C1 segment of cervical spinal cord (tissue), 14 donors: Measurements from ENCODE around the gene SEC14L5.
"Not testable (repeated sequence)": the region's sequence is repeated elsewhere in the genome, so short reads cannot be mapped to it uniquely, and the experiment has no call there.

ENCODE experiments used
- DNase-seq, 14 donors: peaks; one replicate each; lab custom pipeline; 2025; lab: John Stamatoyannopoulos, UW

Gene SEC14L5

GRCh38 chr16:4949986-4950385 lies 8.1 kb upstream of the SEC14L5 start:
- no peak for DNase-seq

GRCh38 chr16:4951583-4951982 lies 6.5 kb upstream of the SEC14L5 start:
- DNase-seq: not testable (repeated sequence)

- DNase-seq: no peak
These were observed 3.4 kb upstream of the SEC14L5 start for GRCh38 chr16:4954714-4955113.

GRCh38 chr16:4957420-4957719 lies 760 bp upstream of the SEC14L5 start:
- DNase-seq: no peak

DNA sequence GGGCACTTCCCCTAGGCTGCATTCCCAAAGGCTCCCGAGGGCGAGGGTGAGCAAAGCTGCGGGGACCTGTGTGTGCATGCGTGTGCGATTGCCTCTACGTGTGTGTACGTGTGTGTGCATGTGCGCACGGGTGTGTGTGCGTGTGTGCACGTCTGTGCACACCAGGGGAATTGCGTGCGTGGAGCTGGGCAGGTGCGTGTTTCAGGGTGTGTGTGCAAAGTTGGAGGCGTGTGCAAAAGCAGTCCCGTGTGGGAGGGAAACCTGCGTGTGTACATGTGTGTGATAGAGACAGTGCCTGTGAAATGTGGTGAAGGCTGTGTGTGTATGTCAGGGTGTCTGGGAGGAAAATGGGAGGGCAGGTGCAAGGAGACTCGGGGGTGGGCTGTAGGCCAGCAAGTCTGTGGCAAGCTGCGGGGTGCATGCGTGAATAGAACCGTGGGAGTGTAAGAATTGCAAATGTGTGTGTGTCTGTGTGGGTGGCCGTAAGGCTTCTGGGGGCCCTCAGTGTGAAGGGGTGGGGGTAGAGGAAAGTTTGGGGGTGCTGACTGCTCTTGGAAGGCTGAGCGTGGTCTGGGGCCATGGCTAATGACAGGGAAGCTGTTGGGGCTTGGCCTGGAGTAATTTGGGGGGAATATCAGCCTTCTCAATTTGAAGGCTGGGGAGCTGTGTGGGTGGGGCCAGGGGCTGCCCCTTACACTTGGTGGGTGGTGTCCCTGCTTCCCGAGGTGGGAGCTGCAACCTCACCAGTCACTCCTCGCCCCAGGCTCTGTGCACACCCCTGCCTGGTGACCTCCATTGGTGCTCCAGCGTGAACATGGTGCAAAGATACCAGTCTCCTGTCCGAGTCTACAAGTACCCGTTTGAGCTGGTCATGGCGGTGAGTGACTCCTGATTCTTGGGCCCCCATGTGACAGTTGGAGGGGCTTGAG lies 644 bp downstream of the SEC14L5 start:
- peak in 1 of 14 donors; percentile 25 for DNase-seq

GRCh38 chr16:4960579-4960978 lies 2.4 kb downstream of the SEC14L5 start:
- DNase-seq: no peak

- peak in 8 of 14 donors; percentile 27 to 68 (median 46) for DNase-seq
These were observed 4.6 kb downstream of the SEC14L5 start for GRCh38 chr16:4962716-4963115.

DNA sequence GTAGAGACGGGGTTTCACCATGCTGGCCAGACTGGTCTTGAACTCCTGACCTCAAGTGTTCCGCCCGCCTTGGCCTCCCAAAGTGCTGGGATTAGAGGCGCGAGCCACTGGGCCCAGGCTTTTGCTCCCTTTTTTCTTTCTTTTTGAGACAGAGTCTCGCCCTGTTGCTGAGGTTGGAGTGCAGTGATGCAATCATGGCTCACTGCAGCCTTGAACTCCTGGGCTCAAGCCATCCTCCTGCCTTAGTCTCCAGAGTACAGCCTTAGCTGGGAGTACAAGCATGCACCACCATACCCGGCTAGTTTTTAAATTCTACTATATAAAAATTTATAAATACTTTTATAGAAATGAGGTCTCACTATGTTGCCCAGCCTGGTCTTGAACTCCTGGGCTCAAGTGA lies 5.4 kb downstream of the SEC14L5 start:
- not testable (repeated sequence) for DNase-seq

DNA sequence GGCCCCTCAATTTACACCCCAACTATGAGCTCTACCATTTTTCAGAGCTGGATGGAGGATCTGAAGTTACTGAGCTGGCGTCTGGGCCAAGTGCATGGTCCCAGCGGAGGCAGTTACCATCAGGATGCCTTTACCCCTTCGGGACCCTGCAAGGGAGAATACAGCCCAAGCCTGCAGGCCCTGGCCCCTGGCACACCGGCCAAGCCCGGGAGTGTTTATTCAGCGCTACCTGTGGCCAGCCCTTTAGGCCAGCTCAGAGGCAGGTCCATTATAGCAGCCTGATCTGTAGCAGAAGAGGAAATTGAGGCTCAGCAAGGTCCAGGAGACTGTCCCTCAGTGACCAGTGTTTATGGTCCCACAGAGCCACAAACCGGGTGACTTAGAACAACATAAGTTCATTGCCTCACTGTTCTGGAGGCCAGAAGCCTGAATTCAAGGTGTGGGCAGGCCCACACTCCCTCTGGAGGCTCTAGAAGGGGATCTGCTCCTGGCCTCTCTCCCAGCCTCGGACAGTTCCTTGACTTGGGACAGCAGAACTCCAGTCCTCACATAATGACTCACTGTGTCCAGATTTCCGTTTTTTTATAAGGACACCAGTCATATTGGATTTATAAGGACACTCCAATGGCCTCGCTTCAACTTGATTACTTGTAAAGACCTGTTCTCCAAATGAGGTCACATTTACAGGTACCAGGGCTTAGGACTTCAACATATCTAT lies 8.8 kb downstream of the SEC14L5 start:
- no peak for DNase-seq

GRCh38 chr16:4968278-4968677 lies 10.1 kb downstream of the SEC14L5 start:
- not testable (repeated sequence) for DNase-seq

GRCh38 chr16:4968879-4969483 lies 10.9 kb downstream of the SEC14L5 start:
- DNase-seq: no peak

GRCh38 chr16:4970010-4970409 lies 11.9 kb downstream of the SEC14L5 start:
- no peak for DNase-seq

DNA sequence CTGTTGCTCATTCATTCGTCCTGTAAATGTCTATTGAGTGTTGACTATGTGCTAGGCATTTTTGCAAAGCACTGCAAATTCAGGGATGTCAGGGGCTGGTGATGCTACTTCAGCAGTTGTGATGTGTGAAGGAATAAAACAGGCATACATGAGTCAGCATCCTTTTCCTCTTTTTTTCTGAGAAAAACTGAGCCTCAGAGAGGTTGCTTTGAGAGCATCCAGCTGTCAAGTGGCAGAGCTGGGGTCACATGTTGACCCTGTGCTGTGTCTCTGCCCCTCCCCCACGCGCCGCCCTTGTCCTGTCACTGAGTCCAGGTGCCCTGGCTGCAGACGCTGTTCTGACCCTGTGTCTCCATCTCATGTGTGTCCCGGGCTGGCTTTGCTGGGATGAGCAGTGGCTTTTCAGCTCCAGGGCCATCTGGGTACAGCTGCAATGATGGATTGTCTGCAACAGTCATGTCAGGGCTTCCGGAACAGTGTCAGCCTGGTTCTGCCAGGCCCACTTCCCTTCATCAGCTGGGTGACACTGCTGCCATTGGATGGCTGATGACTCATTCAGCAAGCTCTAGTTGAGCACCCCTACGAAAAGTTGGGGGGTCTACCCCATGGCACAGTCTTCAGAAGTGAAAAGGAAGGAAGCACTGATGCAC lies 14.9 kb downstream of the SEC14L5 start:
- DNase-seq: peak in 12 of 14 donors; percentile 23 to 91 (median 62)

GRCh38 chr16:4976079-4976478 lies 17.9 kb downstream of the SEC14L5 start:
- no peak for DNase-seq

DNA sequence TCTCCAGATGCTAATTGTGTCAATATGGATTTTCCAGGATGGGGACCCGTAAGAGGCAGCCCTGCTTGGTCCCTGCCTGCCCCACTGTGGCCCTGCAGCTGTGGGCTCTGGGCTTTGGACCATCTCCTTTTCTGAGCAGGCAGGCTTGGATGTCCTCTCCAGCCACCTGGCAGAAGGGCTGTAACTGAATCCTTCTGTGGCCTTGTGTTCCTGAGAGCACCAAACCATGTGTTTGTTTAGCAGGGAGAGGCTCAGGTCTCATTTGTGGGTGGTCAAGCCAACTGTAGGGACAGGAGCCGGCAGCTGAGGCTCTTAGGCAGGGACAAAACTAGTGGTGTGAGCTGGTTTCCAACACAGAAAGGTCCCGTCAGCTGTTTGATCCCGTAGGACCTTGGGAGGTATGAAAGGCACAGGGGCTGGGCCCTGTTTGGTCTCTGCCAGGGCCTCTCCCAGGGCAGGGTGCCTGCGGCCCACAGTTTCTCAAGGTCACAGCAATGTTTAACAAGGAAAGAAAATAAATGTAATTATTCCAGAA lies 18.5 kb downstream of the SEC14L5 start:
- no peak for DNase-seq

DNA sequence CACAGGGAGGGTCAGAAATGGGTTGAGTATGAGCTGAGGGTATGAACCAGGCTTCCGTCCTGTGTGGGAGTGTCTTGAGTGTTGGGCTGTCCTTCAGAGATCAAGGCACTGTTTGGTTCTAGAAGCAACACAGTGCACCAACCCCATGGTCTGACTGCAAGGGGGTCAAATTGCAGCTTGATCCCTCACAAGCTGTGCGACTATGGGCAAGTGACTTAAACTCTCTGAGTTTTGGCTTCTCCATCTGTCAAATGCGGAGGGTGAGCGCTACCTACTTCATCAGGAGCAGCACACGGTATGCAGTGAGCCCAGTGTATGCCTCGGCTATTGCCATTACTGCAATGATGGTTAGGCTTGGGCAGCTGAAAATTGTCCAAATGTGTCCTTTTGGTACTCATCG lies 21.0 kb downstream of the SEC14L5 start:
- no peak for DNase-seq

- DNase-seq: no peak
These were observed 21.9 kb downstream of the SEC14L5 start for GRCh38 chr16:4979736-4980660.

DNA sequence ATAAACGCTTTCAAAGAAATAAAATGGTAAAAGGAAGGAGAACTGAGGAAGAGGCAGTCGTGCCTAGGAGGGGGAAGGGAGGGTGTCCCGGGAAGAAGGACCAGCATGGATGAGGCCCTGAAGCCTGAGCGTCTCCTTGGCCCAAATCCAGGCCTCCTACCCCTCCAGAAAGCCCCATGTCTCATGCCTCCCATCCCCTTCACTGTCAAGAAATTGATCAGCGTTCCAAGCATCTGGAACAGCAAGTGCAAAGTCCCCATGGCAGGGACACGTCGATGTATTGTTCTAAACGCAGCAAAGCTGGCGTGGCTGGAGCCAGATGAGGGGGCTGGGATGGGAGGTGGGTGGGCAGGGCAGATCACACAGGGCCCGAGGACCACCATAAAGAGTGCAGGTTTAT lies 22.6 kb downstream of the SEC14L5 start:
- no peak for DNase-seq

- DNase-seq: peak in 1 of 14 donors; percentile 57
These were observed 23.3 kb downstream of the SEC14L5 start for GRCh38 chr16:4981473-4981872.

- peak in 2 of 14 donors; percentile 6 to 39 for DNase-seq
These were observed 24.1 kb downstream of the SEC14L5 start for GRCh38 chr16:4982056-4982867.
